HG02885 (cell line): ENCODE data around the gene PDYN.

ENCODE experiments used
- ATAC-seq: cut with Tn5 transposase; IDR thresholded peaks from one replicate; pipeline ENCODE4 v1.9.1; 2021; ENCODE audit warnings: mild to moderate bottlenecking; ENCODE audit not compliant: unreplicated experiment, poor library complexity

The PDYN gene

GRCh38 chr20:1995531-1996310, 1.9 kb upstream of the PDYN start:
- ATAC-seq, result no peak

- no peak for ATAC-seq
These were observed 769 bp upstream of the PDYN start for GRCh38 chr20:1994627-1995026.

DNA sequence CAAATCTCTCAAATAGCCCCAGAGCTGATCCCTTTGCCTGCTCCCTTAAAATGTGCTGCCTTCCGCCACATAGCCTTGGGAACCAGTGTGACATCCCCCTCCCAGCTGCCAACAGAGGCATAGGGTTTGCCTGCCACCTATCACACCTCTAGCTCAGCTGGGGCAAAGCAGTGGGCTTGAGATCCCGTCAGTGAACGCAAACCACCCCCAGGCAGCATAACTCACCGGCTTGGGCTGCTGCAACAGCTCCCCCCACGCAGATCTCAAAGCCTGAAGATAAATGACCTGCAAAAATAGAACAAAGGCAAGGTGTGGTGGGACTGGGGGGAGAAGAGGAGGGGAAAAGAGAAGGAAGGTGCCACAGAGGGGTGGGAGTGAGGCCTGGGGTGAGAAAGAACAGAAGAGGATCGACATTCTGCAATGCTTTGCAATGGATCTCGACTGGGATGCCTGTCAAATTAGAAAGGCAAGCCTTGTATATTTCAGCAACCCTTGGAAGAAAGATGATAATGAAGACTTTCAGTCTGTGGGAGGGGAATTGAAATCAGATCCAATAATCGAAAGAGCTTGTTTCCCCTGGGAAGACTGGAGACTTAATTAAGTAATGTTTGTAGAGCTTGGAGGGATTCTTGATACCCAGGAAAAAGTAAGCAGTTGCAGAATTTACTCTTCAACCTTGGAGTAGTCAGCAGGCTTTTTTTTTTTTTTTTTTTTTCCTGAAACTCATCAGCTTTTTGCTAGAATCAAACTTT, 1.3 kb downstream of the PDYN start:
- no peak for ATAC-seq

GRCh38 chr20:1987826-1988225, 6.0 kb downstream of the PDYN start:
- ATAC-seq, result no peak

GRCh38 chr20:1983301-1983700, 10.6 kb downstream of the PDYN start:
- no peak for ATAC-seq

DNA sequence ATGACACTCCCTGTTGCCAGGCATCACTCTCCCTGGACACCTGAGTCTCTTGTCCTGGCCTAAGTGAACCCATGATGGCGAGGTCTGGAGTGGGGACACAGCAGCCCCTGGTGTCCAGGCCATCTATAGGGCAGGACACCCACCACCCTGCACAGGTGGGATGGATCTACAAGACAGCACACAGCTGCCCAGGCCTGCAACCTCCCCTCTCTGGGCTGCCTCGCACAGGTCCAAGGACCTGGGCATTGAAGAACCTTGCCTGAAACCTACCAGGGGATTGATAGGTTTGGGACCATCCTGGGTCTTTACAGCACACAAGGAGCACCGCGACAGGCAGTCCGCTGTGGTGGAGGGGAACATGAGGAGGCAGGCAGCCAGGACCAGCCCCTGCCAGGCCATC, 11.2 kb downstream of the PDYN start:
- no peak for ATAC-seq

- ATAC-seq, result no peak
These were observed 14.6 kb downstream of the PDYN start for GRCh38 chr20:1979106-1979778.

- no peak for ATAC-seq
These were observed 18.6 kb downstream of the PDYN start for GRCh38 chr20:1975291-1975690.

GRCh38 chr20:1973601-1974440, 20.0 kb downstream of the PDYN start:
- ATAC-seq, result no peak

- ATAC-seq, result no peak
These were observed 21.8 kb downstream of the PDYN start for GRCh38 chr20:1971893-1972586.

DNA sequence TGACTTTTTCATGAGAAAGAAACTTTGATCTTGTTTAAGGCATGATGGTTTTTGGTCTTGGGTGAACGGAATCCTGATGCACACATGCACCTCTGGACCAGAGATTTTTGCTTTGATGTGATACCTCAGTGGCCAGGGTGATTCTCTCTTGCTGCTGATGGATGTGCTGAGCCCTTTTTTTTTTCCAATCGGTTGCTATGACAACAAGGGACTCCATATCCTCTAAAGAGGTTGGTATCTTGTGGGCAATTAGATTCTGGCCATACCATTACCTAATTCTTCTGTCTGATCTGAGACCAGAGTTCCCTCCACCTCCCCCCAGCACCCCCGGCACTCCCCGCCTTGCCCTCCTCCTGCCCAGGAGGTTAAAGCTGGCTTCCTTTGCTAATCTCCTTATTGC, 24.9 kb downstream of the PDYN start:
- ATAC-seq, result no peak

DNA sequence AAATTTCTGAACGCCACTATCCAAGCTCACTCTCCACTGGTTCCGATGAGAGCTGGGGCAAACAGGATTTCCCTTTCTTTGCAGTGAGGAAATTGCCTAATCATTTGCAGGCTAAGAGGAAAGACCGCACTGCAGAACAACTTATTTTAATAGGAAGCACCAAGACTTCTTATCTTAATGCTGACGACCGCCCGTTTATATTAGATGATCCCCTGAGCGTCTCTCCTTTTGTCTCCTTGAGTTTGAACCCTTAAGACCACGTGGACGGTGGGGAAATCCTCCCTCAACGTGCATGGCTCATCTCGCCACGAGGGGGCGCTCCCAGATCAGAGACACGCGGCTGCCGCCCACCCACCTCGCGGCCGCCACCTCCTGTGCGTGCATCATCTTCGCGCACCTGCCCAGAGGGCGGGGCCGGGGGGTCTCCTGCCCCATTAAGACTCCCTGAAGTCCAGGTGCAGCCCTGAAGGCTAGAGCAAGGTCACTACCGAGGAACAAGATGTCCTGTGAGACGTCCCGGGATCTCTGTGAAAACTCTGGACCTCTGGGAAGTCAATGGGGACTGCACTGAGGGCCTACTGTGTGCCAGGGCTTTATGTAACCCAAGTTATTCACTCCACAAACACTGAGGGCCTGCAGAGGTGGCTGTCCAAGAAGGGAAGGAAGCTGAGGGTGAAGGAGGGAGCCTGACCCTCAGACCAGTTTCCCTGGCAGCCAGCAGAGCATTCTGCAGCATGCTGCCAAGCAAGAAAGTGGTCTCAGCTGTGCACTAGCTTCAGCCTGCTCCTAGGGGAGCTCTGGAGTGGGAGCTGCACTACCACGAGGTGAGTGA, 28.1 kb downstream of the PDYN start:
- peak; percentile 66 for ATAC-seq

DNA sequence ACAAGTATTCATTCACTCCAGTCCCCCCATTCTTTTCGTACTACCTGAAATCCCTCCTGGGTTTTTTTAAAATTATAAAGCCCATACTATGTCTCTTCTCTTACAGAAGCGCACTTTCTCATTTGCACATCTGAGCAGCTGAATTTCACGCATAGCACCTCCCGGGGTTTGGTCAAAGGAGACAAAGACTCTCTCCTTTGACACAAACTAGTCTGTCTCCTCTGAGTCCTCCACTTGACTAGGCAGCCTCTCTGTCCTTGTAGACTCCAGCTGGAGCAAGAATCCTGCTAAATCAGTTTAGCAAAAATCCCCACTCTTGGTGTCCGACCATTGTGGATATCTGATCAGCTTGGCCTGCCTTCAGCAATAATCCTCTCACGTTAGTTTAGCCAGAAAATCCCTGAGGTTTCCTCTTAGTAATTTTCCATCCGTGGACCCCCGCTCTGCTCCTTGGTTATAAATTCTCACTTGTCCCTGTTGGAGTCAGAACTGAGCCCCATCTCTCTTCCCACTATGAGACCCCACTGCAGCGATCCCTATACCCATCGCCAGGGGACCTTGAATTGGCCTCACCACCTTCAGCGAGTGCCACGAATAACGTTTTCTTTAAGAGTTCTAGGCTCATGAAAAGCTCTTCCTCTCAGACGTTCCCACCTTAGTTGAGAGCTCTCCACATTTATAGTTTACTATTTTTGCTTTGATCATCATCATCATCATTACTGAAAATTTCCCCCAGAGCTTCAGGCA, 29.0 kb downstream of the PDYN start:
- no peak for ATAC-seq

- ATAC-seq, result no peak
These were observed 29.8 kb downstream of the PDYN start for GRCh38 chr20:1964061-1964460.

DNA sequence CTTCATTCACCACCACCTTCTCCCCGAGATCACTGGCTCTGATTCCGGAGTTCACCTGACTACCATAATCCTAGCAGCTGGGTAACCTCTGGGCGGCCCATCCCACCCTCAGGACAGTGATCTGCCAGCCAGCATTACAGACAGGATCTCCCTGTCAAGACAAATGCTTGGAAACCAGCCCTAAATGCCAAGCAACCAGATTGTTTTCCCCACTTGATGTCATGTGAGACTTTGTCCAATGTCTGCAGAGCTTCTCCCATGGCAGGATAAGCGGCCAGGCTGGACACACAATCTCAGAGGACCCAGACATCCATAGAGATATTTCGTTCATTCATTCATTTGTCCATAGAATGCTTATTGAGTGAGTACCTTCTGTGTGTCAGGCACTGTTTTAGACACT, 32.5 kb downstream of the PDYN start:
- ATAC-seq, result no peak

- ATAC-seq, result no peak
These were observed 34.7 kb downstream of the PDYN start for GRCh38 chr20:1959156-1959555.

- no peak for ATAC-seq
These were observed 35.4 kb downstream of the PDYN start for GRCh38 chr20:1958426-1958825.

- no peak for ATAC-seq
These were observed 38.6 kb downstream of the PDYN start for GRCh38 chr20:1955217-1955616.
